GF-D8 (cell line): ENCODE data around the gene JADE3.
A peak's percentile ranks its signal among the peaks of the same experiment; 100 is the strongest.

ENCODE experiments used
- DNase-seq: peaks from one replicate; lab custom pipeline; 2025; lab: John Stamatoyannopoulos, UW

JADE3 gene

DNA sequence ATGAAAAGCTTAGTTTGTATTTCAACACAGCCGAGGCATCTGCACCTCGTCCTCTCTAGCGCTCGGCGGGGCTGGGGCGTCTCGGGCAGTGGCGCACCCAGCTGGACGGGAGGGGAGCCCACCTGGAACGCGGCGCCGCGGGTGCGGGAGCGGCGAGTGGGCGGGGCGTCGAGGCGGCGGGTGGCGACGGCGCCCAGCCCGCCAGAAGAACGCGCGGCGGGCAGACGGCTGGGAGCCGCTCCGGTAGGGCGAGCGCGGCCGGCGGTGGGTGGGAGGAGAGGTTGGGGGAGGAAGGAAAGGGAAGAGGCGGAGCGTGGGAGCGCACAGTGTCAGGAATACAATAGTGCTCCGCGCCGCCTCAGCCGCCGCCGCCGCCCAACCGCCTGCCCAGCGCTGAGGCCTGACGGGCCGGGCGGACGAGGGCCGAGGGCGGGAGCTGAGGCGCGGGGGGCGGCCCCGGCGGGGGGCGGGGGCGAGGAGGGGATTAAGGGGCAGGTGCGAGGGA is at the start of gene JADE3:
Gene JADE3 (plus strand): TSS at position 324 of the 505 bp plus-strand sequence. CDS start 72,474 bp downstream, outside the sequence.
- DNase-seq = peak; percentile 27

DNA sequence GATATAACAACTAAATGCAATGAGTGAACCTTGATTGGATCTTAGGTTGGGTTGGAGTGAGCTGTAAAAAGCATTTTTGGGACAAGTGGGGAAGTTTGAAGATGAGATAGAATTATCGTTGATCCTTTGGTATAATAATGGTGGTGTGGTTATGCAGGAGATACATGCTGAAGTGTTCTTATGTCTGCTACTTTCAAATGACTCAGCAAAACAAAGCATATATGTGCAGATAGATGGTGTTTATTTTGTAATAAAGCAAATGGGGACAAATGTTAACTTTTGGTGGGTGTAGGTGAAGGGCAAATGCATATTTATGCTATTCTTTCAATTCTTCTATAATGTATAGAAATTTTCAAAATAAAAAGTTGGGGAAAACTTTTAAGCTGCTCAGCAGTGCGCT is 49.1 kb upstream of the JADE3 start:
- DNase-seq = no peak

DNA sequence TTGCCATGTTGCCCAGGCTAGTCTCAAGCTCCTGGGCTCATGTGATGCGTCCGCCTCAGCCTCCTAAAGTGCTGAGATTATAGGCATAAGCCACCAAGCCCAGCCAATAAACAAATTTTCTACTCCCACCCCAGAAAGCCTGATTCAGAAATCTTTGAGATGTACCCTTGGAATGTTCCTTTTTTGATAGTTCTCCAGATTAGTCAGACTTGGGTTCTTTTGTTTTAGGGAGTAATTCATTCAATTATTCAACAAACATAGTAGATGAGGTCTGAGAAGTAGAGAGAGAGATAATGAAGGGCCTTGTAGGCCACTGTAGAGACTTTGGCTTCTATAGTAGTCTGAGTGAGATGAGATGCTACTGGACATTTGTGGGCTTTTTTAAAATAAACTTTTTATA is 47.6 kb upstream of the JADE3 start:
- DNase-seq = no peak

DNA sequence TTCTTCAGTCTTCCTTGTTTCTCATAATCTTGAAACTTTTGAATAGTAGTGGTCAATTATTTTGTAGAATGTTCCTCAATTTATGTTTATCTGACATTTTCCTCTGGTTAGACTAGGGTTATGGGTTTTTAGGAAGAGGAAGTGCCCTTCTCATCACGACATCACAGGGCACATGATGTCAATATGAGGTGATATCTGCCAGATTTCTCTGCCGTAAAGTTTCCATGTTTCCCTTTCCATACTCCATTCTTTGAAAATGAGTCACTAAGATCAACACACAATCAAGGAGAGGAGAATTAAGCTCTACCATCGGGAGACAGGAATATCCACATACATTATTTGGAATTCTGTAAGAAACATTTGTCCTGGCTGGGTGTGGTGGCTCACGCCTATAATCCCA is 46.9 kb upstream of the JADE3 start:
- DNase-seq = no peak

DNA sequence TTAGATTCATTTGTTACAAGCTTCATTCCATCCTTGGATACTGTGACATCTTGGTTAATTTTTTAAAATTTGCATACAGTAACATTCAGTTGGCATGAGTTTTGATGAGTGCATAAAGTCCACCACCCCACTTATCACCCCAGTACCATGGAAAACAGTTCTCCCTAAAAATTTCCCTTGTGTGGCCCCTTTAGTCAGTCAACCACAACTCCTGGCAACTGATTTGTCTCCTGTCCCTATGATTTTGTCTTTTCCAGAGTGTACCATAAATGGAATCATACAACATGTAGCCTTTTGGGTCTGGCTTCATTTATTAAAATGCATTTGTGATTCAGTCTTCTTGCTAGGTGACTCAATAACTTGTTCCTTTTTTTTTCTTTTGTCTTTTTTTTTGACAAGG is 45.5 kb upstream of the JADE3 start:
- DNase-seq = no peak

DNA sequence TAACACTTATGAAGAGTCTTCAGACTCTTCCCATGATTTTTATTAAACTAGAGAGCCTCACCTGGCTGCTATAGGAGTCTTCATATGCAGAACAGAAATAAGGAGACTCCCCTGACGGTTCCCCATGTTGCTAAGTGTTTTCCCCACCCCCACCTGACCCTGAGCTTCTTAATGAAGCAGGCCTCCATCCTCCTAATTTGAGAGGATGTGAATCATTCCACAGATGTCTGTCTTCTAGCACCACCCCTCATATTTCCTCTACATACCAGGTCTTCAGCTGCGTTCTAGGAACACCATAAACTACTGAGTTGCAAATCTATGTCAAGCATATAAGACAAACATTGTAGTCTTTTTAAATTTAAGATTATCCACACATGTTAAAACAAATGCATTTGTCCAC is 38.5 kb upstream of the JADE3 start:
- no peak for DNase-seq

DNA sequence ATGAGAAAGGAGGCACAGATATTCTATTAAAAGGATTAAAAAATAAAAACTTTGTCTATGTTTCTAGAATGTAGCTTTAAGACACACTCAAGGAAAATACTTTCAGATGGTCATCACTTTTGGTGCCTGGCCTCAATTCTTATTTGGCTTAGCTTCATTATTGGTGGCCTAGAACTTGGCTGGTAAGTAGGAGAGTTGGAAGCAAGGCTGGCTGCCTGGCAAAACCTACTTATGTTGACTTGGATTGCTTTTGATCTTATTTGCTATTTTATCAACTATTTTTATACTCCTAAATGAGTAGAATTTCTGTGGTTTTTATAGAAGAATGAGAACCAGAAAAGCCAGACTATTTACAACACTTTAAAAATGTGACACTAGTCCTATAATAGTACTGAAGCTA is 35.3 kb upstream of the JADE3 start:
- DNase-seq = no peak

DNA sequence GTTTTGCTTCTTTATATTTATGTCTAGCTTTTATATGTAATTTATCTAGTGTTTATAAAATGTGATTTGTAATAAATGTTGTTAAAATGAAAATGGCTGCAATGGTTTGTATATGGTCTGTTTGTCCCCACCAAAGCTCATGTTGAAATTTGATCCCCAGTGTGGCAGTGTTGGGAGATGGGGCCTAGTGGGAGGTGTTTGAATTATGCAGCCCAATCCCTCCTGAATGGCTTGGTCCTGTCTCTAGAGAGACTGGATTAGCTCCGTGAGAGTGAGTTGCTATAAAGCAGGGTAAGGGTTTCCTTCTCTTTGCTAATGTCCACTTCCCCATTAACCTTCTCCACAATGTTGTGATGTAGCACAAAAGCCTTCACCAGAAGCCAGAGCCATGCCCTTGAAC is 30.0 kb upstream of the JADE3 start:
- DNase-seq = no peak

DNA sequence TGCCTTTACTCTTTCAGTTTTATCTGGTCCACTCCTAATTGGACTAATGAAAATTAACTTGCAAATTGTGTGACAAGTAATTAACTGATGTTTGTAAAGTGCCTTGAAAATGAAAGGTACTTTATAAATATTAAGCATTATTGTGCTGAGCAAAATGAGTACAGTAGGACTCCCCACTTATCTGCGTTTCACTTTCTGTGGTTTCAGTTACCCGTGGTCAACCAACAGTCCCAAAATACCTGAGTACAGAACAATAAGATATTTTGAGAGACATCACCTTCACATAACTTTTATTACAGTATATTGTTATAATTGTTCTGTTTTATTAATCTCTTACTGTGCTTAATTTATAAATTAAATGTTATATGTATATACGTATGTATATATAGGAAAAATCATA is 27.4 kb upstream of the JADE3 start:
- no peak for DNase-seq

DNA sequence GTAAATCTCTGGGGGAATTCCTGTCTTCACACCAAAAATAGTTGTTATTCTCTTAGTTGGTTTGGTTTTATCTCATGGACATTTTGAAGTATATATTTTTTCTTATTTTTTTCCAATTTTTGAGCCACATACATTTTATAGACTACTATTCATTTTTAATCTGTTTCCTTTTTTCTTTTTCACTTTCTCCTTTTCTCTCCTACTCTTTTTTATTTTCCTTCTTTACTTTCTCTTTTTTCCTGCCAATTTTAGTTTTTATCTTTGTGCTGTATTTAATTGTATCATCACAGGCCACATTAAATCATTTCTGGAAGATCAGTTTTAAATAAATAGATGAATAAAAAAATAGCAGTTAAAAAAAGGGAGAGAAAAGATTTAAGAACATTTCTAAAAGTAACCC is 14.0 kb upstream of the JADE3 start:
- DNase-seq = no peak

DNA sequence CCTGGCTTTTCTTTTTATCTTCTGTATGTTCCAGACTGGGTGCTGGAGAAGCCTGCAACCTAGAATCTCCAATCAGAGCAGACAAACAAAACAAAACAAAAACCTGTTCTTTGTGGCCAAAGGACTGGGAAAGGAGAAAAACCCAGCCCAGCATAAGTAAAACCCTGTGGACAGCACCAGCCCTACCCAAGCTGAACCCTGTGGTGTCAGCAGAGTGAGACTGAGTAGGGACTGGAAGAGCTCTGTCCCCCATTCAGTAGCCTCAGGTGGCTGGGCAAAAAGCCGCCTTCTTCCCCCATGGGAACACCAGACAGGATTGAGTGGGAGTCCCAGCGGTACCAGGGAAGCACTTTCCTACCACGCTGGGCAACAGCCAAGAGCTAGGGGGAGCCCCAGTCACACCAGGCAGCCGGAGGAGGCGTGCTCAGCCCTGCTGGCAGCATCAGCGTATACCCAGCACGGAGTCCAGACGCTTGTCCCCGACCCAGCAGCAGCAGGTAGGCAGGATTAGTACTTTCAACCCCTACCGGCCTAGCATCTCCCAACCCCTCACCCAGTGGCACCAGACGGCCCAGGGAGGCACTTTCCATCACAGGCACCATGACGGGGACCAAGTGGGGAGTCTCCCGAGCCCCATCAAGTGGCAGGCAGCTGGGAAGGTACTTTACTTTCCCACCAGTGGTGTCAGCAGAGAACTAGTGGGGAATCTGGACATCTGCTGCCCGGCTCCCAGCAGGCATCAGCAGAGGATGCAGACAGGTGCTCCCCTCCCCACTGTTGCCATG is 8.6 kb upstream of the JADE3 start:
- DNase-seq = no peak

DNA sequence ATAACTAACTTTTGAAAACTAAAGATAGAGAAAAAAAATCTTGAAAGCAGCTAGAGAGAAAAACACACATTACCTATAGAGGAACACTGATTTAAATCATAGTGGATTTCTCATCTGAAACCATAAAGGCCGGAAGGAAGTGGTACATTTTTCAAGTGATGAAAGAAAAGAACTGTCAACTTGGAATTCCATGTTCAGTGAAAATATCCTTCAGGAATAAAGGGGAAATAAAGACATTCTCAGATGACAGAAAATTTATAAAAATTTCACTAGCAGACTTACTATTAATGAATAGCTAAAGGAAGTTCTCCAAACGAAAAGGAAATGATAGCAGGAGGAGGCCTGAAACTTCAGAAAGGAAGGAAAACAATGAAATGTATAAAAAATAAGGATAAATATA is 7.6 kb upstream of the JADE3 start:
- DNase-seq = no peak

DNA sequence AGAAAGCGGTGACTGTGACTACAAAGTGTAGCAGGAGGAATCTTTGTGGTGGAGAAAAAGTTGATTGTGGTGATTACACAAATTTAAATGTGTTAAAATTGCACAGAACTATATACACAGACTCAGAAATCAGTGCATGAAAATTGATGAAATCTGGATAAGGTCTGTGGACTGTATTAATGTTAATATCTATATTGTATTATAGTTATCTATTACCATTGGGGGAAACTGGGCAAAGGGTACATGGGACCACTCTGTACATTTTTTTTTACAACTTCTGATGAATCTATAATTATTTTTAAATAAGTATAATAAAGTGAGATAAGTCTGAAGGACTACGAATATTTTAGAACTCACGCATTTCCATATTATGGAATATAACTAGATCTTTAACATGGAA is 1.8 kb upstream of the JADE3 start:
- no peak for DNase-seq

DNA sequence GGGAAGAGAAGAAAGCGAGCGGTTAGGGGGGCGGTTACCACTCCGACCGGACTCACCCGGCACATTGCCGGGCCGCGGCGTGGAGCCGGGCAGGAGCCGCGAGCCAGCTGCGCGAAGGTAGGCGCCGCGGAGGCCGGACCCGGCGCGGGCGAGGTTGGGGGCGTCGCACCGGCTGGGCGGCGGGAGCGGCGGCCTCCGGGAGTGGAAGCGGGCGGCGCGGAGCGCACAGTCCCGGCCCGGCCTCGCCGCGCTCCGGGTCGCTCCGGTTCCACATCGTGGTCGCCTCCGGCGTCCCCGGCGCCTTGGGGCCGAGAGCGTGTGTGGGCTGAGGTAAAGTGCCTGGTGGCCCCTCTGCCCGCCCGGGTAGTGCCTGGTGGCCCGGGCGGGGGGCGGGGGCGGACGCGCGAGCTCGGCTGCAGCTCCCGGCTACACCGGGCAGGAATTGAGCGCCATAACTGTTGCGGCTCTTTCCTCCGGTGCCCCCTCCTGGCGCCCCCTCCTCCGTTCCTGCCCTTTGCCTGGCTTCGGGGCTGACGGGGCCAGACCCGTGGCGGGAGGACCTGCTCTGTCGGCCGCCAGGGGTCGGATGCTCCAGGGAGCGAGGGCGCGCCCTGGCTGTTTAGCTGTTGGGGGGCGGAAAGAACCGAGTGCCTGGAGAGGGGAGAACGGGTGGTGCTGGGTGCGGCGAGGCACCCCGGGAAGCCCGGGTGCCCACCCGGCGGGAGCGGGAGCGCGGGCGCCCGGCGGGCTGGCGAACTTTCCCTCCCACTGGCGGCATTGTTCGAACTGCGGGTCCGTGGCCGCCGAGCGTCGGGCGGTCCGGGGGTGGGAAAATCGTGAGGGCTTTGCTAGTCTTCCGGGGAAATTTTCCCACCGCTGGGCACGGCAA is 626 bp downstream of the JADE3 start:
- DNase-seq = no peak

DNA sequence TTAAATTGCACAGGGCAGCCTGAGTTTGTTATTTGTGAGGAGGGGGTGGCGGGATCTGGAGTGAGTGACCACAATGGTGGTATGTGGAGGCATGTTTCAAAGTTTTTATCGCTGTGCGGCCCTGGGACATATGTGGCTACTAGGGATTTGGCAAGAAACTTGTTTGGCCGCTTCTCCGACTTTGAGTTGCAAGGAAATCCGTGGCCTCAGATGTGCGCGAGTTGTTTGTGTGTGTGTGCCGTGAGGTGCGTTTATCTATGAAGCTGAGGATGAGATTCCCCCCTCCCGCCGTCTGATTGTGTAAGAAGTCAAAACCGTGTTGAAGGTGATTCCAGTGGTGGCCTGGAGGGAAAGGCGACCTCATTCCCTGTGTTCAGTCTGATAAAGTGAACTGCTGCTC is 1.4 kb downstream of the JADE3 start:
- DNase-seq = no peak

DNA sequence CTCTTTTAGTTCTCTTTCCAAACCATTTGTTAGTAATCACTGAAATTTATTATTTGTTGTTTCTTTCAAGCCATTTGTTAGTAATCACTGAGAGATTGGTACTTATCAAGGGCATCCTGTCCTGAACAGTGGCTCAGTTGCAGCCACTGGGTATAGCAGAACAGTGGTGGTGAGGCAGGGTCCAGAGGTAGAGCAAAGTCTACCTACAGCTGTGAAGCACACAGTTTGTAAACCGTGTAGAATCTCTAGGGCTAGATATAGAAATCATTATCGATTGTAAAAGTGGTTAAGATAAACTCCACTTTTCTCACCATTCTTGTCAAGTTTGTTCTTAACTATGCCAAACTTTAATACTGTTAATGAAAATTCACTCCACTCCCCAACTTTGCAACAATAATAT is 4.1 kb downstream of the JADE3 start:
- no peak for DNase-seq

DNA sequence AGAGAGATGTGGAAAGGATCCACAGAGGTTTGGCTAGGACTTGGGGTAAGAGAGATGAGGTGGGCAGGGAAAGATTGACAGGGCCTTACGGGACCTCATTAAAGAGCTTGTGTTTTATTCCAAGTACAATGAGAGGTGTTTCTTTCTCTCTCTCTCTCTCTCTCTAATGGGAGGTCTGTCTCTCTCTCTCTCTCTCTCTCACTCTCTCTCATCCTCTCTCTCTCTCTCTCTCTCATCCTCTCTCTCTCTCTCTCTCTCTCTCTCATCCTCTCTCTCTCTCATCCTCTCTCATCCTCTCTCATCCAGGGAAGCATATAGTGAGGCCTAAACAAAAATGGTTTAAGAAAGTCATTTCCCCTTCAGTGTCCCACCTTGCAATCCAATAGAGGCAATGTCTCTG is 5.4 kb downstream of the JADE3 start:
- no peak for DNase-seq

DNA sequence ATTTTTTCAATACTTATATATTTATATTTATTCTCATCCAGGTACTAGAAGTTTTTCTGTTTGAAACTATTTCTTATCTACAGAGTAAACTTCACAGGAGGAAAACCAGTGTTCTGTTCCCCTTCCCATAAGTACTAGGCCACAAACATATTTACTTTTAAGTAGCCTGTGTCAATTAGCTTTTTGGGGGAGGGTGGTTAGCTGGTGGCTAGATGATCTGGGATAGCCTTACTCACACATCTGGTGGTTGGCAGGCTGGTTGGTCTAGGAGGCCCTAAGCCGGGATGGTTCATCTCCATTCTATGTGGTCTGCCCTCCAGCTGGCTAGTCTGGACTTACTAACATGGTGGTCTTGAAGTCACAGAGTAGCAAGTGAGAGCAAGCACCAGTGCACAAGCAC is 6.2 kb downstream of the JADE3 start:
- DNase-seq = no peak

DNA sequence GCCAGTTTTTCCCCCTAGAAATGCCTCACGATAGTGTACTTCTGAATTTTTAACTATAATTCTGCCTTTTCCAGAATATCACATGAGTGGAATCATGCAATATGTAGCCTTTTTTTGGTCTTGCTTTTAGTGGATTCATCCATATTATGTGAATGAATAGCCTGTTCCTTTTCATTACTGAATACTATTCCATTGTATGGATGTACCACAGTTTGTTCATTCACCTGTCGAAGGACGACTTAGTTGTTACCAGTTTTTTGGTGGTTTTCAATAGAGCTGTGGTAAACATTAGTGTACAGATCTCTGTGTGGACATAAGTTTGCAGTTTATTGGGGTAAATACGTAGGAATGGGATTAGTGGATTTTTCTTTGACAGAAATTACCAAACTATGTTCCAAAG is 8.0 kb downstream of the JADE3 start:
- DNase-seq = no peak

DNA sequence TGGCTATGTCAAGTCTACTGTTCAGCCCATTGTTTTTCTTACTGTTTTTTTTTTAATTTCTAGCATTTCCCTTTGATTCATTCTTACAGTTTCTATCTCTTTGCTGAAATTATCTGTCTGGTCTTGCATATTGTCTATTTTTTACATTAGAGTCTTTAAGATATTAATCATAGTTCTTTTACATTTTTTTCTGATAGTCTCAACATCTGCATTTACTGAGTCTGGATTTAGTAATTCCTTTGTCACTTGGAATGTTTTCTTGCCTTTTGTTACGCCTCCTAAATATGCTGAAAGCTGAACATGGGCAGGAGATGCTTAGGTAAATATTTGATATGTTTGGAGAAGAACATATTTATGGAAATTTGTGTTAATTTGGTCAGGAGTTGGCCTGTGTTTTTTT is 10.4 kb downstream of the JADE3 start:
- no peak for DNase-seq

DNA sequence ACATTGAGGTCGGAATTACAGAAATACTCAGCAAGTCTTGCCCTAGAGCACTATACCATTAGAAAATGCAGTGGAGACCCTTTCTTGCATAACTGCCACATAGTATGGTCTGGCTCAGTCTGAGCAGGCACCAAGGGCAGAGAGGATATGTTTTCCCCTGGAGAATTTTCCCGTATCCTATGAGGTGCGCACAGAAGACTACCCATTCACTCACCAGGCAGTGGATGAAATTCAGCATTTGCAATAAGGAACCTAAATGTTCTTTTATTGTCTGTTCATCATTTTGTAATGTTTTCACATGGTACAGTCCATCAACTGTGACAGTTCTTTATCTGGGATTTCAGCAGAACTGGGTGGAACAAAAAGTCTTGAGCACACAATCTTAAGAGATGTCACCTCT is 15.5 kb downstream of the JADE3 start:
- DNase-seq = no peak

DNA sequence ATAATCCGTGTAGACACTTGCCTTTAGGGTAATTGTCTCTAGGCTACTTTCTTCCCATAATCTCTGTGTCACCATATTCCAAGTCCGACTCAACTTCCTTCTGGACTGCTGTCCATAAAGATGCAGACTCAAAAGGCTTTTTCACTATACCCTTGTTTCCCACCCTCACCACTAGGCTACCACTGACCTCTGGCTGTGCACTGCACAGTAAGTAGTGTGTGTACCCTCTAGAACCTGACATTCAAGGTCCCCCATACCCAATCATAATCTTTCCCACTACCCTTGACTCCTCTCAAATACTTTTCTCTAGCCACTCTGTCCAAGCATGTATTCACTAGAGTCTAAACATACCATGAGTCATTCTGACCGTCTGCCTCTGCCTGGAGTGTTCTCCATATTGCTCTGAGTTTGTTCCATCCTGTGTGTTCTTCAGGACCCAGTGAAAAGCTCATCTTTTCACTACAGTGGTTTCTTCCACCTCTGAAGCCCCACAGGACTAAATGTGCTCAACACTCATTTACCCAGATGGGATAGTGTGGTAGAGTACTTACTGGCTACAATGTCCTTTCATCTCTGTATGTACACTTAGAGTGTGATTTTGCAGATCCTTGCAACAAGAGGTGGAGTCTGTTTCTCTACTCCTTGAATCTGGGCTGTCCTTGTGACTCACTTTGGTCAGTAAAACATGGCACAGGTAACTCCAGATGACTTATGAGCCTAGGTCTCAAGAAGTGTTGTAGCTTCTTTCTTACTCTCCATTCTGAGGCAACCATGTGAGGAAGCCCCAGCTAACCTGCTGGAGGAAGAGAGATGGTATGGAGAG is 17.4 kb downstream of the JADE3 start:
- no peak for DNase-seq
